DND-41 (cell line): ENCODE data around the gene HECW1.

Source experiments
- CTCF ChIP-seq: IDR thresholded peaks from 2 replicates; pipeline ENCODE4 v1.5.1; 2012; ENCODE audit warnings: borderline replicate concordance, low read length, moderate library complexity, mild to moderate bottlenecking; ENCODE audit not compliant: poor library complexity, severe bottlenecking; ENCODE audit errors: extremely low read depth
- EZH2 ChIP-seq: IDR thresholded peaks from 3 replicates; pipeline ENCODE4 v1.6.1; 2012; ENCODE audit warnings: borderline replicate concordance, low read depth, mild to moderate bottlenecking, moderate library complexity, low read length, inconsistent platforms; ENCODE audit not compliant: severe bottlenecking

GRCh38 chr7:43479042-43479441 lies 366.6 kb downstream of the HECW1 start:
- TF ChIP-seq CTCF = peak; percentile 52
- TF ChIP-seq EZH2 = no peak
